GM18907 (cell line): ENCODE measurements around the gene SMG6.
"Not testable (repeated sequence)": the region's sequence is repeated elsewhere in the genome, so short reads cannot be mapped to it uniquely, and the experiment has no call there.

Source experiments
- ATAC-seq: cut with Tn5 transposase; IDR thresholded peaks from one replicate; pipeline ENCODE4 v1.9.1; 2021; ENCODE audit warnings: mild to moderate bottlenecking, moderate library complexity; ENCODE audit not compliant: unreplicated experiment

SMG6 gene

DNA sequence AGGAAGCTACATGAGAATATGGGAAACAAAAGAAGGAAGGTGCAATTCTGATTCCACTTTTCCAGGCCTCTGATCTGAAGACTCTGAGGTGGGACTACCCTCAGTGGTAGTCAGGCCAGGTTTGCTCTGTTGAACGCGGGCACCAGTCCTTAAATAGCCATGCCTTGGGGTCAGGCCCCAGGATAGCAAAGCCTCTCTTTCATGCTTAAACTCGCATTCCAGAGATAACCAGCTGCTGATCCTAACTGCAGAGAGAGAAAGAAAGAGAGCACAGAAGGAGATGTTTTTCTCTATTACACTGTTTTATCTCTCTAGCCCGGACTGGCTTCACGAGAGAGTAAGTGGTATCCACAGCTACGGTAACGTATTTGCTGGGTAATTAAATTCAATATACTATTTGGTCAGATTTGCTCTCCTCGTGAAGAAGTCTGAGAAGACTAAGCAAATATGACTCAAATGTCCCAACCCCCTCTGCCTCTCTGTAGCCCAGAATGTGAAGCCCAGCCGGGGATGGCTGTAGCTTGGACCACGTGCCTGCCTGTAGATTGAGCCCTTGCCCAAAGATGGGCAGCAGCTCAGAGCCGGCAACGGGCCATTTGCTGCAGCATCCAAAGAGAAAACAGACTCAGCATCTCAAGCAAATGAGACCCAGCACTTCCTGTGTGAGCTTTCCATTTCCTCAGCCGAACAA lies 122.2 kb downstream of the SMG6 start:
- no peak for ATAC-seq

DNA sequence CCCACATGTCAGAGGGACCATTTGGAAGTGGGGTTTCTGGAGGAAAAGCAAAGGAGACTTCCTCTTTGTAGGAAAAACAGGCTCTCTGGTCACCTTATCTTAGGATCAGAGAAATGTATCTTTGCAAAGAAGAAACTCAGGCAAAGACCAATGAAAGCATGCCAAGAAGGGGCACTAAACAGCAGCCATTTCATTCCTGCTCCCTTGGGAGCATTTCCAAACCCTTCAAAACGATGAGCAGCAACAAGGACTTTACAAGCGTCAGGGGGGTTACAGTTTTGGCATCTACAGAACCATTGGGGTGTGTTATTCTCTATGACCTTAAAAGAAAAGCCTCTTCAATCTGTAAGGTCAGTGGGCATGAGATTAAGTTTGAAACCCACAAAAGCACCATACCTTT lies 122.8 kb downstream of the SMG6 start:
- ATAC-seq = no peak

DNA sequence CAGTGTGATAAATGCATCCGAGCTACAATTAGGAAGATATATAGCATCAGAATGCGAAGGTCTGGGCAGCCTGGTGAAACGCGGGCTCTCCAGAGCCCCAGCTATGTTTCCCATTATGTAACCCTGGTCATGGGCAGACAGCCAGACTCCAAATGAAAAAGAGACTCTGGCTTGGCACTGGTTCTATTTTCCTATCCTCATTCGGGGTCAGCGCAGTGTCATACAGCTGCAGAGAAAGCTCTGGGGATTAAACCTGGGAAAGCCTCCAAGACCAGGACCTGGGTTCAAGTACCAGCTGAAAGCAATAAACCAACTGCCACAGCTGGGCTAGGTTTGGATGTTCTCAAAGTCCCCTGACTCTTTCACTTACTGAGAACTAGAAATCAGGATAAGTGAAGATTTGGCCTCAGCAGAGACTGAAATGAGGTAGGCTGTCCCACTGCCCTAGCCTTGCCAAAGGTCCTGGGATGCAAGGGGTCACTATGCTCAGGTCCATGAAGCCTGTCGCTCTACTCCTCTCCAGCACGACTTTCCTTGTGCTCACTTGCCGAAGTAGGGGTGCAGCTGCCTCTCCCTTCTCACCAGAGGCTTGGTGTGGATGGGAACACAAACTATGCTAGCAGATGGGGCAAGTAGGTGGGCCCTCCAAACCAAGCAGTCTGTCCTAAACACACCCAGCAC lies 123.8 kb downstream of the SMG6 start:
- ATAC-seq = no peak

DNA sequence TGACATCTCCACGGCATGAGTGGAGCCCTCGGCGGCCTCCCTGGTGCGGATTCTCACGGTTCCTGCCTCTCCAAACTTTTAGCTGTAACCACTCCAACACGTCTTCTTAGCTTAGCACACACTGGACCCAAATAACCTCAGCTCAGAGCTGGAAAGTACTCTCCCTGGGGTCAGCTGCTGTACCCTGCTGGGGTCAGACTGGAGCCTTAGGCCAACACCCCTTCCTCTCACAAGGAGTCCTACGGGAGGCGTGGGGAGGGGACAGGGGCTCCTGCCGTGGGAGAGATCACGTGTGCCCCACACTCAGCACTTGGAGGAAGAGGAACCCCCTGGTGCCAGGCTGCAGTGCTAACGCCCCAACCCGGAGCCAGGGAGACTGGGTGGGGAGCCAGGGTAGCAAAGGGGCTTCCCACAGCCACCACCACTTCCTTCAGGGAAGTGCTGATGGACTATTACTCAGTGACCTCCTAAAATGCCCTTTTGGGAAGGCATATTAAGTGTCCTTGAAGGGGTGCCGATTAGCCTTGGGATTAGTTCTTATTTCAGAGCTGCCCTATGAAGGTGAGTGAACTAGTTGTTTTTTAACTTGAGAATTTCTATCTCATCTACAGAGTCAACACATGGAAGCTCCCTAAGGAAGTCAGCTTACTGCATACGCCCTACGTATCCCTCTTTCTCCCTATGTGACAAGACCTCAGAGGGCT lies 124.6 kb downstream of the SMG6 start:
- no peak for ATAC-seq

DNA sequence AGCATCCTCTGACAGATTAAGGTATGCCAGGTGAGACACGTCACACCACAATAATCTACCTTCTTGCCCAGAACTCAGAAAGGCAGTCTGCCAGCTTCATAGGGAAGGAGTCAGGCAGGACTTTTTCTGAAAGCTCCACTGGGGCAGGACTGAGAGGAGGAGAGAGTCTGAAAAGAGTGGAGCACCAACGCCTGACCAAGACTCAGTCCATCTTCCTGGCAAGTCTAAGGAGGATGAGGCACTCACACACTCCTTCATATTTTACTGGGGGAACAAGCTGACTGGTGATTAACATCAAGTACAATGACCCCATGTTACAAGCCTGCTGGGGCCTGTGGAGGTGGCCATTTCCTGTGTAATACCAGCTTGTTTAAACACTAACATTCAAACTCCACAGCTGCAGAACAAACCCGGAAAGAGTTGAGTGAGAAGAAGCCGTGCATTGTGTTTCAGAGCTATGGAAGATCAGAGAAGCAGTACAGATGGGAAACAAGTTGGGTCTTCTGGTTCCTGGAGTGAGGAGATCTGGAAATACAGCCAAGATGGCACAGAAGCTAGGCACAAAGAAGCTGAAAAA lies 126.3 kb downstream of the SMG6 start:
- ATAC-seq = no peak

DNA sequence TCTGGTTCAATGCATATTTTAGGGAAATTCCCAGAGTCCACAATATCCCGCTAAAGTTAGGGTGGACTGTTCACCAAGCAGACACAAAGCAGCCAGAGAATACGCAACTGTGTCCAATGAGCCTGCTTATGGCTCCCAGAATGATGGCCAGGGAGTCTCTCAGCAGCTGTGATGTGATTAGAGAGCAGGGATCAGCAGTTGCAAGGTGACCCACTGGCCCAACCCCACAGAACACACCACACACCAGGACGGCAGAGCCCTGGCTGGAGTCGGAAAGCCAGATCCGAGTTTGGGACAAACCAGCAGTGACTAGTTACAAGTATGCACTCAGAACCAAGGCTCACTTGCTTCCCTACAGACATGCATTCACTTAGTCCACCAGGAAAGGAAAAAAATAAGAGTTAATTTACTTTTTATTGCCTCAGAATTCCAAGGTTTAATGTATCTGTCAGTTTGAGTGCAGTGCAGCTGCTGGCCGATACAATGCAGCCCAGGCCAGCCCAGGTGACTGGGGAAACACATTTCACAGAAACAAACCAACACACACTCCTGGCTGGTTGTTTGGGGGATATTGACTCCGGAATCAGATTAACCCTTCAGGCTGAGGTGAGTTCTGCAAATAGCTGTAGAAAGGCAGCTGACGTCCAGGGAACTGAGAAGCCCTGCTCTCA lies 127.0 kb downstream of the SMG6 start:
- no peak for ATAC-seq

DNA sequence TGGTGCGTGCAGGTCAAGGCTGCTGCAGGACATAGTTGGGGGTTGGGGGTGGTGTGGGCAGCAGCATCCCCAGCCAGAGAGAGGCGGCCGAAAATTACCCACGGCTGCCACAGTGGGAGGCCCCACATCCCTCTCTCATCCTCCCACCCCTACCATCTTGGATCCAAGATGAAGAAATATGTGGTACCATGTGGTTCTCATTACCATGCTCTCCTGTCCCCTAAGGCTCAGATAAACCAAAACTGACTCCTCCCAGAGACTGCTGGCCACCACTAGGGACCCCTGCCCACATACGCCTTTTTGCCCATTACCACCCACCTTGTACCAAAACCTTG lies 128.3 kb downstream of the SMG6 start:
- no peak for ATAC-seq

DNA sequence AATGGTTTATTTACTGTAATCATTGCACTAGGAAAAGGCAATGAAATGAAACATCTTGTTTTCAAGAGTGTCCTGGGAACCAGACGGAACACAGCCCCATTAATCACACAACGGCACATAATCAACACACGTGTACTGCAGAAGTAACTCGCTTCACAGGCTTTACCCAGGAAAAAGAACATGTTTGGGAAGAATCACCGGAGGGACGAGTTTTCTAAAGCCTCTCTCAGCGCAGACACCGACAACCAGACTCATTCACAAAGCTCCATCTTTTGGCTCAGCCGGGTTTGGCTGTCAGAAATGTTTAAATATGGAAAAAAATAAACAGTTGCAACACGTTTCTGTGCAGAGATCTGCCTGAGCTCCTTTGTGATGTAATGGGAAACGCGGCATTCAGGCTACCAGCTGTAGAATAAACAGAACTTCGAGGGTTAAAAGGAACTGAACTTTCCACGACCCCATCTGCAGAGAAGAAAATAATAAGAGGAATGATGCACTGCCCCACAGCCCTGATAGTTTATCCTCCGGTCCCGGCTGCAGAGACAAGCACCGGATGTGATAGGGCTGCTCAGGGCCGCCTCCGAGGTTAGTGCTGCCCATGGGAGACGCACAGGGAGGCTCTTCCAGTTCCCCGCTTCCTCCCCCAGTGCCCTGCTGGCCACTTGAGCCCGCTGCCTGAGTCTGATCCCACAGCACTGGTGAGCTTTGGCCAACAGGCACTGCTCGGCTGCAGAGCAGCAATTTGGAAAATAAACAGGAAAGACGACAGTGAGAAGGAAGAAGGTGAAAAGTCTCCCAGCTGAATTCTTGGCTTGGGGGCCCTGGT lies 128.9 kb downstream of the SMG6 start:
- ATAC-seq = no peak

DNA sequence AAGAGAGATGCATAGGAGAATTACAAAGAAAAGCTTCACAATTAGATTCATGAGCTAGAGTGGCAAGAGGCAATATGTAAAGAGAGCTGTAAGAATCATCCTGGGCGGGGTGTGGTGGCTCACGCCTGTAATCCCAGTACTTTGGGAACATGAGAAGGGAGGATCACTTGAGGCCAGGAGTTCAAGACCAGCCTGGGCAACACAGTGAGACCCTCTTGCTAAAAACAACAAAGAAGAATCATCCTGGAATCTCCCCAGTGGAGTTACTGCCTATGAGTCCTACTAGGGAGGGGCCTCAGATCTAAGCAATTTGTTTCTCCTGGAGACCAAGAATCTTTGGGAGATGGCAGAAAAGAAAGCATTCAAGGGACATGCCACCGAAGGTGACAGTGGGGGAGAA lies 129.6 kb downstream of the SMG6 start:
- ATAC-seq = no peak

DNA sequence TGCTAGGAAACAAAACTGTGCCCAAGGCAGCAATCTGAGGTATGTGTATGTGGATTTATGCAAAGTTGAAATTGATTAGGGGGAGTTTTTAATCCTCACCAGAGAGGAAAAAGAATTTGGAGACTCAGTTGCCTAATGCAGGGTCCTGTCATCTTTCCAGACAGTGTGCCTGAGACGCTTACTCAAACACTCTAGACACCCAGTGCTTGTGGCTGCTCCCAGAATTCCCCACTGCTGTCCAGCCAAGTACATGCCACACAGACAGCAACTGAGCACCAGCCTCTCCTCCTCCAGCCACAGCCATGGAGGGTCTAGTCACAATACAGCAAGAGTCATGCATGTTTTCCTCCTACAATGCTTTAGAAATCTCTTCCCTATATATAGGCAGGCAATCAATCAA lies 130.6 kb downstream of the SMG6 start:
- no peak for ATAC-seq

DNA sequence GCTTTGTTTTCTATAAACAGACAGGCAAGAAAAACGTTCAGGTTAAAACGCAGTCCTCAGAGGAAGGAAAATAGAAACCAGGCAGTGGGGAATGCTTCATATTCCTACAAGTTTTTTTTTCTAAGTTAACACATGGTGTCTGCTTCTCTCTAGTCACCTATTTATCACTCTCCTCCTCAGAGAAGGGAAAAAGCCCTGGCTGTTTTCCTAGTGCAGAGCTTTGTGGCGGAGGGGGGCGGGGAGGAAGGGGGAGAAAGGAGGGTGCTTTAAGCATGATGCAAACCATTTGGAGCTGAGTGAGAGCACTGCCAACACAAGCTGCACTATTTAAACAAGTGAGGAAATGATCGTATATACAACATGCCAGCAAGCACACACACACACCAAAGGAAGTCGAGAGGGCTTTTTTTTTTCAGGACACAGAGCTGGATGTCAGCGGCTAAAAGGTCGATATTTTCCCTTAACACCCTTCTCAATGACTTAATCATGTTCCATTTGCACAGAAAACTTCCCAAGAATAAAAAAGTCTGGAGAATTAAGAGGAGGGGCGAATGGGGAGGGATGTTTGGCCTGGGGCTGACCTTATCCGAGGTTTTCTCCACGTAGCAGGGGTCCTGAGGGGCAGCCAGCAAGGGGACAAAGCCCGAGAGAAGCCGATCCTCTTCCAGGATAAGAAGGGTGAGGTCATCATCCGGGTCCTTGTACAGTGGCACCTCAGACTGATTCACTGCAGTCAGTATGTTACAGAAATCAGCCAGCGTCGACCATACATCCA lies 131.3 kb downstream of the SMG6 start:
- no peak for ATAC-seq

DNA sequence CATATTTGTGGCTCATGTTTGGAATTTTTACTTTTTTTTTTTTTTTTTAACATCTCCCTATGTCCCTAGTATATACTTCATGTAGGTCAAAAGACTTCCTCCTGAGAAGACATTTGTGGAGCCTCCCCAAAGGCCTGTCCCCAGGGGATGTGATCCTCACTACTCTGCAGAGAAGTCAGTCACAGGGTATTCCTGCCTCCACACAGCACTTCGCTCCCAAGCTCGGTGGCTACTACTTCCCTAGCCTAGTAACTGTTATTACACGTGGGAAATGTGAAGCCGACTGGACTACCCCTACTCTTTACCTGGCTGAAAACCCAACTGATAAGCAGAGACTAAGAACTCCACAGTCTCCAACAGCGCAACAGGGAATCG lies 131.9 kb downstream of the SMG6 start:
- no peak for ATAC-seq

DNA sequence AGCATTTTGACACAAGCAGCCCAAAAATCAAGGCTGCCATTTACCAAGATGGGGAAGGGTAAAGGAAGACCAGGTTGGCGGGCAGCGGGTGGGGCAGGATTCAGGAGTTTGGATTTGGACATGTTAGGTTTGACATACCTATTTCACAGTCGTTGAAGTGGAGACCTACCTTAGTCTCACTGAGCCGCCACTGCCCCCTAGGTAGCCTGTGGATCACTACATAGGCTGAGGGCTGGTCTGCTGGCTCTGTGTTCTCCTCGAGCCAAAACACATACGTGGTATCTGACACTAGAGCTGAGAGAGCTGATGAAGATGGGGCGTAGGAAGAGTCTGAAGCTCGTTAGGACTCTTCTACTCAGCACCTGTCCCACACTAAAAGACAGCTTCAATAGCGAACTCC lies 133.6 kb downstream of the SMG6 start:
- ATAC-seq = no peak

DNA sequence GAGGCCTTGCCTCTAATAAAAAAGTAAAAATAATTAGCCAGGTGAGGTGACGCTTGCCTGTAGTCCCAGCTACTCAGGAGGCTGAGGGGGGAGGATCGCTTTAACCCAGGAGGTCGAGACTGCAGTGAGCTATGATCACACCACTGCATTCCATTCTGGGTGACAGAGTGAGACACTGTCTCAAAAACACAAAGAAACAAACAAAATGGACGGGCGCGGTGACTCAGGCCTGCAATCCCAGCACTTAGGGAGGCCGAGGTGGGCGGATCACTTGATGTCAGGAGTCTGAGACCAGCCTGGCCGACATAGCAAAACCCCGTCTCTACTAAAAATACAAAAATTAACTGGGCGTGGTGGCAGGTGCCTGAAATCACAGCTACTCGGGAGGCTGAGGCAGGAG lies 137.9 kb downstream of the SMG6 start:
- not testable (repeated sequence) for ATAC-seq

DNA sequence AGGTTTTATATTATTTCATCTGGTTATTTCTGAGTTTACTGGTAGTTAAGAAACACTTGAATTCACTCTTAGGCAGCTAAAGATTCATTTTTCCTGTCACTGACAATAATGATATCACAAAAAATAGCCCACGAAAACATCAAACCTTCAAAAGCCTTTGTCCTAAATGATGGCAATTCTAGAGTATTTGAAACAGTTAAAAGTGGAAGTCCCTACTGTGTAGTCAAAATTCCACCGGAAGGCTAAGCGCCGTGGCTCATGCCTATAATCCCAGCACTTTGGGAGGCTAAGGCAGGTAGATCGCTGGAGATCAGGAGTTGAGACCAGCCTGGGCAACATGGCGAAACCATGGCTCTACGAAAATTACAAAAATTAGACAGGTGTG lies 145.2 kb downstream of the SMG6 start:
- ATAC-seq = no peak

DNA sequence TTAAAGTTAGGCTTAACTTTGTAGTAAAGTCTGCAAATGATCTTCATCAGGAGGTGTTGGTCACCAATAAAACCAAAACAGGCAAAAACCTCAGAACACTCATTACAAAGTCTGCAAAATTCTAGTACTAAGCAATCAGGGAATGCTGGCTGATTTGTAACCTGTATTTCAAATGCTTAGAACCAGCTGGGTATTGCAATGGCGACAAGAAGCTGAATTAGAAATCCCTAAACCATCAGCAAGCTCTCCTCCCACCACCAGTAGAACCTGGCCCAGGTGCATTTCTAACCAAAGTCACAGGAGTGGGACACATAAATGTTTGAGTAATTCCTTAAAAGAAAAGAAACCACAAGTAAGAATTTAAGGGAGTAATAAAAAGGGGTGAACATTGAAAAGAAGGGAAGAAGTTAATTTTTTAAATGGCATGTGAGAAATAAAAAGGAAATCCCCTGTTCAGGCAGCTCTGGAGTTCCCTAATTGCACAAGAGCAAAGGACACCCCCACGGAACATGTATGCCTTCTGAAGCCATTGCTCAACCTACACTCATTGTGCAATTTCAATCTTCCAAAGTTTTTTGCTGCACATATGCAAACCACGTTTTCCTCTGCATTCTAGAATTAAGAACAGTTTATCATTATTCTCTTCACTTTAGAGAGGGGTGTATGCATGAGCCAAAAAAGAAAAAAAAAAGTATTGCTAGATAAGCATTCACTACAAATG lies 145.8 kb downstream of the SMG6 start:
- no peak for ATAC-seq

DNA sequence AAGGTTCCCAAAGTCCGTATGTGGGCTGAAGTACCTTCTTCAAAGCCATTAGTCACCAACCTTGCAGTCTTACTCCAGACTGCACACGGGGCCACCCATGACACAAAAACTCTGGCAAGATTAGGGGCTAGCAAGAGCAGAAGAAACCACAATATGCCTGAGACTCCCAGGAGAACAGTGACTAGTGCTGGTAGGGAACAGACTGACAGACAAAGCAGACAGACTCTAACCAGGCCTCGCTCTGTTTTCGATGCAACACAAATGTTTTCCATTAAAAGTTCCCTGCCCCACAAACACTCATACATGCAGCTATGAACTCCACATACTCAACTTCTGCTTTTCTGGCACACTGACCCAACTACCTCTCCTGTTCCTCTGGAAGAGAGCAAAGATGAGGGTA lies 146.5 kb downstream of the SMG6 start:
- ATAC-seq = no peak

DNA sequence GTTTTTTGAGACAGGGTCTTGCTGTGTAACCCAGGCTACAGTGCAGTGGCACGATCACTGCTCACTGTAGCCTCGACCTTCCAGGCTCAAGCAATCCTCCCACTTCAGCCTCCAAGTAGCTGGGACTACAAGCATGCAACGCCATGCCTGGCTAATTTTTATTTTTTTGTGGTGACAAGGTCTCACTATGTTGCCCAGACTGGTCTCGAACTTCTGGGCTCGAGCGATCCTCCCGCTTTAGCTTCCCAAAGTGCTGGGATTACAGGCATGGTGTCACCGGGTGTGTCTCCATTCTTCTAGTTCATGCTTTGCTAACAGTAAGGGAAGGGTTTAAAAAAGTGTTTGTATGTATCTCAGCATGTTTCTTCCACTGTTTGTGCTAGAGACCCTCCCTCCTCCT lies 146.9 kb downstream of the SMG6 start:
- no peak for ATAC-seq

DNA sequence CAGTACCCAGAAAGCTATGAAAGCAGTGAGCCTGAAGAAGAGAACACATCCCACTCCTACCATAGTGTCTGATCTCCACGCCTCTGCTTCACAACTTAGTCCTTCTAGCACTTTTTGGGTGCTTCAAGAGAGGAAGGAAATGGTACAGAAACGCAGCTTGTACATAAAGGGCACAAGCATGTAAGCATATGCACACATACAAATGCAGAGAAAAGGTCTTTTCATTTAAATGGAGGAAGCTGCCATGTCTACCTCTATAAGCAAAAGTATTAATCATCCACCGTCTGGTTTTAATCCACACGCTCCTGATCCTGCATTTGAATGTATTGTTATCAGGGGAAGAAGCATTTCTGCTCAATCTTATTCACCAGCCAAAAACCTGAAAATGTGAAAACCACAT lies 148.0 kb downstream of the SMG6 start:
- no peak for ATAC-seq
